Measurements from ENCODE around the gene NEAT1. TPM values are rescaled to one million over a fixed set of nuclear protein-coding genes. Genes with fewer than 3 reads are reported as not detected.
"Not testable (repeated sequence)": the region's sequence is repeated elsewhere in the genome, so short reads cannot be mapped to it uniquely, and the experiment has no call there.

The NEAT1 gene
- total RNA-seq, 2 experiments from 2014 or later, result 221 to 223 TPM

- Histone ChIP-seq H3K9me3 (ENCODE audit: control insufficient read depth in 1 of 2, insufficient read depth in 1 of 2, low read length in 2 of 2) (peaks cover 0 to 14% of the 10 kb centered on the region in 2 experiments), H3K4me3 (ENCODE audit: low read length) (no peak overlapping the region), H3K36me3 (ENCODE audit: insufficient read depth, low read length) (peaks cover 33% of the 10 kb centered on the region), H3K27me3 (ENCODE audit: control insufficient read depth in 1 of 2, insufficient read depth in 2 of 2, low read length in 2 of 2) (no peaks in the 10 kb centered on the region), H3K27ac (ENCODE audit: low read depth in 1 of 2, low read length in 2 of 2) (no peak overlapping the region), H3K4me1 (ENCODE audit: insufficient read depth, low read length) (peaks cover 15% of the 10 kb centered on the region)
- Mint-ChIP-seq H3K27ac (peak overlapping the region; percentile 39), H3K9me3 (no peaks in the 10 kb centered on the region), H3K36me3 (ENCODE audit: low read depth) (peaks cover 24% of the 10 kb centered on the region), H3K4me1 (ENCODE audit: low read depth) (peaks cover 15% of the 10 kb centered on the region), H3K27me3 (no peaks in the 10 kb centered on the region), H3K4me3 (no peak overlapping the region)
- CTCF ChIA-PET, result interaction anchor here (1.4 to 1.6 kb wide), 2 partner anchors 64 to 65 kb away, joined by 3 read pairs; no protein-coding TSS in a partner anchor
- DNase-seq (peak in 3 of 14 experiments; percentile 16 to 36 (median 27)), ATAC-seq (ENCODE audit: poor library complexity) (no peak)
- TF ChIP-seq, protein P1, sequence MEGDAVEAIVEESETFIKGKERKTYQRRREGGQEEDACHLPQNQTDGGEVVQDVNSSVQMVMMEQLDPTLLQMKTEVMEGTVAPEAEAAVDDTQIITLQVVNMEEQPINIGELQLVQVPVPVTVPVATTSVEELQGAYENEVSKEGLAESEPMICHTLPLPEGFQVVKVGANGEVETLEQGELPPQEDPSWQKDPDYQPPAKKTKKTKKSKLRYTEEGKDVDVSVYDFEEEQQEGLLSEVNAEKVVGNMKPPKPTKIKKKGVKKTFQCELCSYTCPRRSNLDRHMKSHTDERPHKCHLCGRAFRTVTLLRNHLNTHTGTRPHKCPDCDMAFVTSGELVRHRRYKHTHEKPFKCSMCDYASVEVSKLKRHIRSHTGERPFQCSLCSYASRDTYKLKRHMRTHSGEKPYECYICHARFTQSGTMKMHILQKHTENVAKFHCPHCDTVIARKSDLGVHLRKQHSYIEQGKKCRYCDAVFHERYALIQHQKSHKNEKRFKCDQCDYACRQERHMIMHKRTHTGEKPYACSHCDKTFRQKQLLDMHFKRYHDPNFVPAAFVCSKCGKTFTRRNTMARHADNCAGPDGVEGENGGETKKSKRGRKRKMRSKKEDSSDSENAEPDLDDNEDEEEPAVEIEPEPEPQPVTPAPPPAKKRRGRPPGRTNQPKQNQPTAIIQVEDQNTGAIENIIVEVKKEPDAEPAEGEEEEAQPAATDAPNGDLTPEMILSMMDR (IDR thresholded peaks at IDR 0.05), result no peak
- intact Hi-C loops (cut with DNase I, micrococcal nuclease), result no loop called here
- POLR2A ChIA-PET, result interaction anchor here (1.0 to 3.2 kb wide), 10 partner anchors 16 to 60 kb away, joined by 3 to 15 read pairs (median 4); partner anchors contain the start of genes MALAT1 and NEAT1
These were observed 24.1 kb downstream of the NEAT1 start for GRCh38 chr11:65446446-65447277.

DNA sequence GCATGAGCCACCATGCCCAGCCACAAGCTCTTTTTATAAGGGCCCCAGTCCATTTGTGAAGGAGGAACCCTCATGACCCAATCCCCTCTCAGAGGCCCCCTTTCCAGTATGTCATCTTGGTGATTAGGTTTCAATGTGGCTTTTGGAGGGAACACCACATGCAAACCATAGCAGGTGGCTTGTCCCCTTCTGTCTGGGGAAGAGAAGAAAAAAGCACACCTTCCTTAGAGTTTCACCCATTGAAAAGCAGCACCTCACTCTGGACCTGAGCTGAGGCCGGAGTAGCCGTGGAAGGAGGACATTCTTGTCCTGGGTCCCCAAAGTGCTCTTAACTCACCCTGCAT lies 25.4 kb downstream of the NEAT1 start:
- no peak overlapping the region for H3K4me3 Mint-ChIP-seq
- ATAC-seq (ENCODE audit: poor library complexity) (no peak), DNase-seq (peak in 1 of 14 experiments; percentile 21)
- peaks cover 4% of the 10 kb centered on the region for H3K4me1 ChIP-seq (ENCODE audit: insufficient read depth, low read length)
- no peaks in the 10 kb centered on the region for H3K9me3 Mint-ChIP-seq
- H3K27ac ChIP-seq (ENCODE audit: low read depth in 1 of 2, low read length in 2 of 2), result no peak overlapping the region
- H3K36me3 ChIP-seq (ENCODE audit: insufficient read depth, low read length), result peaks cover 23% of the 10 kb centered on the region
- intact Hi-C loops (cut with DNase I, micrococcal nuclease), result no loop called here
- H3K27me3 ChIP-seq (ENCODE audit: control insufficient read depth in 1 of 2, insufficient read depth in 2 of 2, low read length in 2 of 2), result no peaks in the 10 kb centered on the region
- H3K27ac Mint-ChIP-seq, result no peak overlapping the region
- POLR2A ChIA-PET, result interaction anchor here (0.6 to 3.2 kb wide), 5 partner anchors 15 to 51 kb away, joined by 4 to 15 read pairs (median 6); partner anchors contain the start of genes MALAT1 and NEAT1
- CTCF ChIA-PET, result interaction anchor here (1.4 kb wide), 1 partner anchor 66 kb away, joined by 3 read pairs; no protein-coding TSS in a partner anchor
- no peak overlapping the region for H3K4me3 ChIP-seq (ENCODE audit: low read length)
- H3K27me3 Mint-ChIP-seq, result no peaks in the 10 kb centered on the region
- TF ChIP-seq, protein P1 (IDR thresholded peaks at IDR 0.05), result no peak
- peaks cover 0 to 14% of the 10 kb centered on the region in 2 experiments for H3K9me3 ChIP-seq (ENCODE audit: control insufficient read depth in 1 of 2, insufficient read depth in 1 of 2, low read length in 2 of 2)
- H3K4me1 Mint-ChIP-seq (ENCODE audit: low read depth), result peaks cover 7% of the 10 kb centered on the region
- H3K36me3 Mint-ChIP-seq (ENCODE audit: low read depth), result peaks cover 17% of the 10 kb centered on the region

GRCh38 chr11:65448418-65449105 lies 26.0 kb downstream of the NEAT1 start:
- H3K27me3 Mint-ChIP-seq, result no peaks in the 10 kb centered on the region
- ChIA-PET POLR2A (interaction anchor here (0.9 to 1.0 kb wide), 2 partner anchors 23 to 29 kb away, joined by 3 read pairs; no protein-coding TSS in a partner anchor), CTCF (no interaction called here)
- H3K27ac ChIP-seq (ENCODE audit: low read depth in 1 of 2, low read length in 2 of 2), result no peak overlapping the region
- no peak overlapping the region for H3K27ac Mint-ChIP-seq
- ATAC-seq (ENCODE audit: poor library complexity) (no peak), DNase-seq (peak in 3 of 14 experiments; percentile 20 to 61 (median 29))
- no peaks in the 10 kb centered on the region for H3K9me3 Mint-ChIP-seq
- H3K36me3 ChIP-seq (ENCODE audit: insufficient read depth, low read length), result peaks cover 18% of the 10 kb centered on the region
- H3K4me3 Mint-ChIP-seq, result no peak overlapping the region
- H3K27me3 ChIP-seq (ENCODE audit: control insufficient read depth in 1 of 2, insufficient read depth in 2 of 2, low read length in 2 of 2), result no peaks in the 10 kb centered on the region
- no peak overlapping the region for H3K4me3 ChIP-seq (ENCODE audit: low read length)
- peaks cover 0 to 14% of the 10 kb centered on the region in 2 experiments for H3K9me3 ChIP-seq (ENCODE audit: control insufficient read depth in 1 of 2, insufficient read depth in 1 of 2, low read length in 2 of 2)
- intact Hi-C loops (cut with DNase I, micrococcal nuclease), result no loop called here
- peaks cover 1% of the 10 kb centered on the region for H3K4me1 ChIP-seq (ENCODE audit: insufficient read depth, low read length)
- peaks cover 12% of the 10 kb centered on the region for H3K36me3 Mint-ChIP-seq (ENCODE audit: low read depth)
- TF ChIP-seq, protein P1 (IDR thresholded peaks at IDR 0.05), result no peak
- H3K4me1 Mint-ChIP-seq (ENCODE audit: low read depth), result peaks cover 5% of the 10 kb centered on the region

GRCh38 chr11:65451301-65451700 lies 28.7 kb downstream of the NEAT1 start:
- H3K27ac ChIP-seq (ENCODE audit: low read depth in 1 of 2, low read length in 2 of 2); H3K27me3 Mint-ChIP-seq; ATAC-seq (ENCODE audit: poor library complexity); H3K27me3 ChIP-seq (ENCODE audit: control insufficient read depth in 1 of 2, insufficient read depth in 2 of 2, low read length in 2 of 2); H3K9me3 Mint-ChIP-seq; H3K36me3 Mint-ChIP-seq (ENCODE audit: low read depth); POLR2A ChIA-PET; CTCF ChIA-PET; H3K27ac Mint-ChIP-seq; intact Hi-C loops (cut with DNase I, micrococcal nuclease); H3K4me3 ChIP-seq (ENCODE audit: low read length); H3K4me3 Mint-ChIP-seq; DNase-seq; H3K36me3 ChIP-seq (ENCODE audit: insufficient read depth, low read length): not testable (repeated sequence)
- peaks cover 19% of the 10 kb centered on the region for H3K4me1 Mint-ChIP-seq (ENCODE audit: low read depth)
- Histone ChIP-seq H3K4me1 (ENCODE audit: insufficient read depth, low read length) (peaks cover 16% of the 10 kb centered on the region), H3K9me3 (ENCODE audit: control insufficient read depth in 1 of 2, insufficient read depth in 1 of 2, low read length in 2 of 2) (peaks cover 0 to 14% of the 10 kb centered on the region in 2 experiments)
